HG03521 (cell line): ENCODE results near the gene SLIT3.

Source experiments
- ATAC-seq: cut with Tn5 transposase; IDR thresholded peaks from one replicate; pipeline ENCODE4 v1.9.1; 2021; ENCODE audit warnings: mild to moderate bottlenecking, moderate library complexity; ENCODE audit not compliant: unreplicated experiment

SLIT3 gene

GRCh38 chr5:169049712-169050111, 251.2 kb downstream of the SLIT3 start:
- no peak for ATAC-seq

- no peak for ATAC-seq
These were observed 252.5 kb downstream of the SLIT3 start for GRCh38 chr5:169048181-169049125.

GRCh38 chr5:169044962-169045361, 256.0 kb downstream of the SLIT3 start:
- no peak for ATAC-seq

- ATAC-seq, result no peak
These were observed 259.8 kb downstream of the SLIT3 start for GRCh38 chr5:169041180-169041579.

- no peak for ATAC-seq
These were observed 261.3 kb downstream of the SLIT3 start for GRCh38 chr5:169039592-169039991.

GRCh38 chr5:169037466-169037865, 263.5 kb downstream of the SLIT3 start:
- ATAC-seq, result no peak

- ATAC-seq, result no peak
These were observed 264.7 kb downstream of the SLIT3 start for GRCh38 chr5:169036079-169036805.

GRCh38 chr5:169029661-169030274, 271.2 kb downstream of the SLIT3 start:
- no peak for ATAC-seq

GRCh38 chr5:169029037-169029436, 271.9 kb downstream of the SLIT3 start:
- ATAC-seq, result no peak

- no peak for ATAC-seq
These were observed 273.4 kb downstream of the SLIT3 start for GRCh38 chr5:169027501-169028061.

- no peak for ATAC-seq
These were observed 275.4 kb downstream of the SLIT3 start for GRCh38 chr5:169025491-169025890.

- no peak for ATAC-seq
These were observed 276.5 kb downstream of the SLIT3 start for GRCh38 chr5:169024421-169024820.

- no peak for ATAC-seq
These were observed 278.2 kb downstream of the SLIT3 start for GRCh38 chr5:169022718-169023117.

- no peak for ATAC-seq
These were observed 280.8 kb downstream of the SLIT3 start for GRCh38 chr5:169020102-169020501.

GRCh38 chr5:169018925-169019324, 282.0 kb downstream of the SLIT3 start:
- ATAC-seq, result no peak

GRCh38 chr5:169015991-169016390, 284.9 kb downstream of the SLIT3 start:
- ATAC-seq, result no peak

- no peak for ATAC-seq
These were observed 287.1 kb downstream of the SLIT3 start for GRCh38 chr5:169013846-169014245.

- ATAC-seq, result no peak
These were observed 287.7 kb downstream of the SLIT3 start for GRCh38 chr5:169013208-169013728.

- no peak for ATAC-seq
These were observed 288.5 kb downstream of the SLIT3 start for GRCh38 chr5:169012450-169012849.

GRCh38 chr5:169011451-169011850, 289.5 kb downstream of the SLIT3 start:
- ATAC-seq, result no peak

GRCh38 chr5:169011009-169011408, 289.9 kb downstream of the SLIT3 start:
- no peak for ATAC-seq
